Spinal cord (tissue), 10 donors: Measurements from ENCODE around the gene CPSF7. TPM values are rescaled to one million over a fixed set of nuclear protein-coding genes. Genes with fewer than 3 reads are reported as not detected.

ENCODE experiments used
- DNase-seq, 6 donors: peaks; one replicate each; pipeline versions ENCODE4 v3.0.0 to v3.0.0-alpha.2; 2013 to 2015; ENCODE audit warnings: low spot score in 6 of 6, low read depth in 4 of 6
- H3K27ac ChIP-seq: one replicate; pipeline ENCODE4 v1.5.1; 2013; ENCODE audit warnings: low read depth, low read length, control low read depth
- H3K27me3 ChIP-seq: one replicate; pipeline ENCODE4 v1.6.1; 2013; ENCODE audit warnings: low read length; ENCODE audit not compliant: control insufficient read depth, insufficient read depth
- H3K36me3 ChIP-seq: one replicate; pipeline ENCODE4 v1.6.1; 2013; ENCODE audit warnings: low read length; ENCODE audit not compliant: control insufficient read depth, insufficient read depth
- H3K4me1 ChIP-seq: one replicate; pipeline ENCODE4 v1.6.1; 2013; ENCODE audit warnings: low read length; ENCODE audit not compliant: control insufficient read depth, insufficient read depth
- H3K4me3 ChIP-seq: one replicate; pipeline ENCODE4 v1.5.1; 2013; ENCODE audit warnings: low read depth, low read length, control low read depth
- H3K9me3 ChIP-seq: one replicate; pipeline ENCODE4 v1.6.1; 2013; ENCODE audit warnings: low read length; ENCODE audit not compliant: control insufficient read depth, insufficient read depth
- WGBS: methylation state at CpG from one replicate; pipeline ENCODE4 v1.1.5; 2013; ENCODE audit warnings: missing lambda C conversion rate; ENCODE audit not compliant: insufficient coverage; 5-methylcytosine and 5-hydroxymethylcytosine counted together
- polyA plus RNA-seq, 2 donors: library from polyadenylated mRNA; unstranded; fragments of 120-200 nt; gene quantifications; one replicate each; pipeline ENCODE4 v1.2.1, GENCODE V29; 2013; ENCODE audit not compliant: insufficient read length in 2 of 2
- total RNA-seq, 2 donors: library from RNA; depleted of rRNA in 1 of 2; stranded (reverse); fragments of 120-200 nt in 1 of 2; fragments of >200 nt in 1 of 2; gene quantifications; one replicate each; pipeline versions ENCODE4 v1.2.3 to v1.2.4, GENCODE V29; 2013 to 2014
- donor health status: healthy.

The CPSF7 gene
- total and polyA plus RNA-seq, 4 donors, result 30.4 to 104 (median 70.8) TPM

GRCh38 chr11:61377461-61378160, 52.2 kb downstream of the CPSF7 start:
- Histone ChIP-seq H3K4me3 (no peak overlapping the region), H3K4me1 (no peaks in the 10 kb centered on the region), H3K36me3 (peaks cover 11% of the 10 kb centered on the region), H3K27me3 (no peaks in the 10 kb centered on the region), H3K27ac (no peak overlapping the region), H3K9me3 (peaks cover 2% of the 10 kb centered on the region)
- no peak for DNase-seq
- WGBS, result no CpG with 5 or more reads among the region's 6 CpGs

DNA sequence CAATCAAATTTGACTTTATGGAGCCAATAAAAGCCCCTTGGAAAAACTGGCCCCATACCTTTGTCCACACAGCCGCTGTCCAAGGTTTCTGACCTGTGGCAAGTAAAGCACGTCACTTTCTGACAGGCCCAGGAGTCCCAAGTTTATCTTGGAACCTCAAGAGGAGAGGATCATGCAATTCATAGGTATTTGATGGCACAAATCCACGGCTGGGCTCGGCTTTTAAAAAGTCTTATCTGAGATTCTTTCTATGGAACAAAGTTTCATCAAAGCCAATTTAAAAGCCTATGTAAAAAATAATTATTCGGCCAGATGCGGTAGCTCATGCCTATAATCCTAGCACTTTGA, 54.0 kb downstream of the CPSF7 start:
- Histone ChIP-seq H3K27me3 (no peaks in the 10 kb centered on the region), H3K9me3 (peaks cover 2% of the 10 kb centered on the region), H3K4me1 (peaks cover 5% of the 10 kb centered on the region), H3K36me3 (peaks cover 18% of the 10 kb centered on the region), H3K4me3 (no peak overlapping the region), H3K27ac (no peak overlapping the region)
- DNase-seq, result peak in 1 of 6 donors; percentile 18
- 93% methylated on average over 6 of the region's 6 CpGs for WGBS

DNA sequence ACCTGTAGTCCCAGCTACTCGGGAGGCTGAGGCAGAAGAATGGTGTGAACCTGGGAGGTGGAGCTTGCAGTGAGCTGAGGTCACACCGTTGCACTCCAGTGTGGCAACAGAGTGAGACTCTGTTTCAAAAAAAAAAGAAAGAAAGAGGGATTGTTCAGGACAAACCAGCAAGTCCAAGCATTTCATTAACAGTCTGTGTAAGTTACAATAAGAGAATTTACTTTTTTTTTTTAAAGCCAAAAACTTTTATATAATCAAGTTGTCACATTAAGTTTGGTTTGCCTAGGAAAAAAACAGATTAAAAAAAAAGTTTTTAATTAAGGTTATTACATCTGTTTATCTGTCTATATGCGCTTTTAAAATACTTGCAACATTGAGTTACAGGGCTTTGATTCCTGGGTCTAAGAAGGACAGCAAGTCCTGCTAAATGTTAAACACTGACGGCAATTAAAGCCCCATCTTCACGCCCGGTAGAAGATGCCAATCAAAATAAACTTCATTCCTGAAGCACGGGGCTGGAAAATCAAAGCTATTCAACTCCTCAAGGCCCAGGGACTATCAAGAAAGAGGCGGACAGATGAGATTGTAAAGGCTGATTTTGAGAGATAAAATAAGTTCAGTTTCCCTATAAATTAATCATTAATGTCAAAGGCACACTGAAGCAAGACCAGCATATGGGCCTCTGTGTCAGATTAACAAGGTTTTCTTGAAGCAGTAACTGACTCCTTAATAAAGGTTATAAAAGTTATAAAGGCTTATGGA, 56.9 kb downstream of the CPSF7 start:
- WGBS, result 93% methylated on average over 2 of the region's 8 CpGs
- peaks cover 33% of the 10 kb centered on the region for H3K36me3 ChIP-seq

DNA sequence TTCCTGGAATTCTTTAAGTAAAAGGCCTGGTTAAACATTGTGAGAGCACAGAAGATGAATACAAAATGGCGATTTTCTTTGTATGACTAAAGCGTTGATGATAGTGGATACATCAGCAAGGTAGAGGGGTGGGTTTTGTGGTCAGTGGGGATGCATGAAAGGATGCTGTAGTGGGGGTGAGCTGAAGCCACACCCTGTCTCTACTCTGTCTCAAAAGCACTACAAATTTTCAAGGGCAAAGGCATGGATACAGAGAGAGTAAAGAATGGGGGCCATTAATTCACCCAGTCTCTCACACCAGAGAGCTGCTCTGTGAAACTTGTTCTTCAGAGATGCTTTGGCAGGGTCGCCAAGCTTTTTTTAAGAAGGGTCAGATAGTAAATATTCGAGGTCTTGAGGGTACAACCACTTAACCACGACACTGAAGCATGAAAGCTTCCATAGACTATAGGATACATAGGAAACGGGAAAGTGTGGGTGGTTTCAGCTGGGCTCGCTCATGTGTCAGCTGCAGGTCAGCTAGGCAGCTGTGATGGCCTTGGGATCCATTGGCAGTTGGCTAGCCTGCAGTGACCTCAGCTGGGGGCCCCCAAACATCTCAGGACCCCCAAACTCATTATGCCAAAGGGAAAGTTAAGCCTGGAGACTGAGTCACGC, 59.3 kb downstream of the CPSF7 start:
- Histone ChIP-seq H3K36me3 (peaks cover 49% of the 10 kb centered on the region), H3K4me3 (no peak overlapping the region), H3K4me1 (peaks cover 16% of the 10 kb centered on the region), H3K27ac (peak overlapping the region; percentile 45), H3K9me3 (peaks cover 2% of the 10 kb centered on the region), H3K27me3 (no peaks in the 10 kb centered on the region)
- DNase-seq, result no peak
- 84% methylated on average over 6 of the region's 8 CpGs for WGBS

More for the DNA sequence above, 56.9 kb downstream of the CPSF7 start:
- Histone ChIP-seq H3K27me3 (no peaks in the 10 kb centered on the region), H3K9me3 (peaks cover 2% of the 10 kb centered on the region), H3K4me1 (peaks cover 16% of the 10 kb centered on the region), H3K27ac (no peak overlapping the region), H3K4me3 (no peak overlapping the region)
- no peak for DNase-seq

- Histone ChIP-seq H3K9me3 (peaks cover 2% of the 10 kb centered on the region), H3K27me3 (no peaks in the 10 kb centered on the region), H3K36me3 (peaks cover 52% of the 10 kb centered on the region), H3K27ac (peak overlapping the region; percentile 45), H3K4me3 (no peak overlapping the region), H3K4me1 (peaks cover 16% of the 10 kb centered on the region)
- DNase-seq, result peak in 3 of 6 donors; percentile 20 to 73 (median 56)
- WGBS, result 69% methylated on average over 8 of the region's 9 CpGs
Measured at GRCh38 chr11:61369372-61370348, 60.1 kb downstream of the CPSF7 start.

DNA sequence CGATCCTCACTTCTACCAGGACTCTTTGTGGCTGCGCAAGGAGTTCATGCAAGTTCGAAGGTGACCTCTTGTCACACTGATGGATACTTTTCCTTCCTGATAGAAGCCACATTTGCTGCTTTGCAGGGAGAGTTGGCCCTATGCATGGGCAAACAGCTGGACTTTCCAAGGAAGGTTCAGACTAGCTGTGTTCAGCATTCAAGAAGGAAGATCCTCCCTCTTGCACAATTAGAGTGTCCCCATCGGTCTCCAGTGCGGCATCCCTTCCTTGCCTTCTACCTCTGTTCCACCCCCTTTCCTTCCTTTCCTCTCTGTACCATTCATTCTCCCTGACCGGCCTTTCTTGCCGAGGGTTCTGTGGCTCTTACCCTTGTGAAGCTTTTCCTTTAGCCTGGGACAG, 61.1 kb downstream of the CPSF7 start:
- Histone ChIP-seq H3K27me3 (no peaks in the 10 kb centered on the region), H3K4me1 (peaks cover 16% of the 10 kb centered on the region), H3K4me3 (no peak overlapping the region), H3K36me3 (peaks cover 57% of the 10 kb centered on the region), H3K27ac (no peak overlapping the region), H3K9me3 (peaks cover 2% of the 10 kb centered on the region)
- no peak for DNase-seq
- 95% methylated on average over 7 of the region's 7 CpGs for WGBS

- 100% methylated on average over 1 of the region's 6 CpGs for WGBS
- no peak overlapping the region for H3K27ac ChIP-seq
Measured at GRCh38 chr11:61367406-61367805, 62.4 kb downstream of the CPSF7 start.

GRCh38 chr11:61364012-61364675, 65.6 kb downstream of the CPSF7 start:
- DNase-seq, result no peak
- no peaks in the 10 kb centered on the region for H3K27me3 ChIP-seq
- no peak overlapping the region for H3K27ac ChIP-seq
- no peaks in the 10 kb centered on the region for H3K9me3 ChIP-seq
- H3K36me3 ChIP-seq, result peaks cover 44% of the 10 kb centered on the region
- H3K4me3 ChIP-seq, result no peak overlapping the region
- 88% methylated on average over 3 of the region's 5 CpGs for WGBS
- H3K4me1 ChIP-seq, result peaks cover 25% of the 10 kb centered on the region

More at GRCh38 chr11:61367406-61367805, 62.4 kb downstream of the CPSF7 start:
- no peaks in the 10 kb centered on the region for H3K27me3 ChIP-seq
- H3K4me1 ChIP-seq, result peaks cover 24% of the 10 kb centered on the region
- H3K4me3 ChIP-seq, result no peak overlapping the region
- DNase-seq, result no peak
- H3K9me3 ChIP-seq, result no peaks in the 10 kb centered on the region
- H3K36me3 ChIP-seq, result peaks cover 57% of the 10 kb centered on the region
